HG02678 (cell line): ENCODE data around the gene DAPK1.

ENCODE experiments used
- ATAC-seq: cut with Tn5 transposase; IDR thresholded peaks from one replicate; pipeline ENCODE4 v1.9.1; 2021; ENCODE audit warnings: mild to moderate bottlenecking, moderate library complexity; ENCODE audit not compliant: unreplicated experiment

The DAPK1 gene

GRCh38 chr9:87678650-87679355, 181.1 kb downstream of the DAPK1 start:
- no peak for ATAC-seq

- no peak for ATAC-seq
Measured at GRCh38 chr9:87681271-87682061, 183.8 kb downstream of the DAPK1 start.

- ATAC-seq: no peak
Measured at GRCh38 chr9:87682085-87682484, 184.4 kb downstream of the DAPK1 start.

GRCh38 chr9:87682618-87683017, 185.0 kb downstream of the DAPK1 start:
- ATAC-seq: no peak

GRCh38 chr9:87683751-87684626, 186.3 kb downstream of the DAPK1 start:
- no peak for ATAC-seq

- ATAC-seq: no peak
Measured at GRCh38 chr9:87684627-87685219, 187.1 kb downstream of the DAPK1 start.

GRCh38 chr9:87685441-87685840, 187.8 kb downstream of the DAPK1 start:
- no peak for ATAC-seq

- ATAC-seq: no peak
Measured at GRCh38 chr9:87685871-87686519, 188.3 kb downstream of the DAPK1 start.

- no peak for ATAC-seq
Measured at GRCh38 chr9:87686520-87687090, 188.9 kb downstream of the DAPK1 start.

GRCh38 chr9:87687207-87687606, 189.5 kb downstream of the DAPK1 start:
- no peak for ATAC-seq

GRCh38 chr9:87694236-87694755, 196.6 kb downstream of the DAPK1 start:
- ATAC-seq: no peak

- no peak for ATAC-seq
Measured at GRCh38 chr9:87695523-87695922, 197.9 kb downstream of the DAPK1 start.

GRCh38 chr9:87696641-87697040, 199.0 kb downstream of the DAPK1 start:
- ATAC-seq: no peak

- ATAC-seq: no peak
Measured at GRCh38 chr9:87698069-87698809, 200.6 kb downstream of the DAPK1 start.

GRCh38 chr9:87699835-87700234, 202.2 kb downstream of the DAPK1 start:
- ATAC-seq: no peak

- no peak for ATAC-seq
Measured at GRCh38 chr9:87701491-87701890, 203.8 kb downstream of the DAPK1 start.

GRCh38 chr9:87701931-87702421, 204.3 kb downstream of the DAPK1 start:
- no peak for ATAC-seq

- ATAC-seq: no peak
Measured at GRCh38 chr9:87702921-87703320, 205.3 kb downstream of the DAPK1 start.
